GM18511 (cell line): ENCODE results near the gene RCN1.
"Not testable (repeated sequence)": the region's sequence is repeated elsewhere in the genome, so short reads cannot be mapped to it uniquely, and the experiment has no call there.

ENCODE experiments used
- ATAC-seq: cut with Tn5 transposase; IDR thresholded peaks from one replicate; pipeline ENCODE4 v1.9.1; 2021; ENCODE audit warnings: mild to moderate bottlenecking, moderate library complexity; ENCODE audit not compliant: unreplicated experiment

The RCN1 gene

DNA sequence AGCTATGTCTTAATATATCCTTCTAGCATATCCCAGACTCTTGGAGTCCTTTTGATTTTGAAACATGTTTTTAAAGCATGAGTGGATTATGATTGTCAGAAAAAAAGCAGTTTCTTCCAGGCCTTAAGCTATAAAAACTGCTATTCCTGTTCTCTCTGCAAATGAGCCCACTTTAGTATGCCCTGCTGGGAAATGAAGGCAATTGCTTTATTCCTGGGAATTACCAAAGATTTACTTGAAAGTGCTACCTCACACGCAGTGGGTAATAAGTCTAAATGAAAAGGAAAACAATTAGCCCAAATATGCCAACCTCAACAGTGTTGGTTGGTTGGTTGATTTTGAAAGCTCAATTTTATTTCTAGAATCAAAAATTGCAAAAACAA is 17.2 kb upstream of the RCN1 start:
- ATAC-seq, result no peak

DNA sequence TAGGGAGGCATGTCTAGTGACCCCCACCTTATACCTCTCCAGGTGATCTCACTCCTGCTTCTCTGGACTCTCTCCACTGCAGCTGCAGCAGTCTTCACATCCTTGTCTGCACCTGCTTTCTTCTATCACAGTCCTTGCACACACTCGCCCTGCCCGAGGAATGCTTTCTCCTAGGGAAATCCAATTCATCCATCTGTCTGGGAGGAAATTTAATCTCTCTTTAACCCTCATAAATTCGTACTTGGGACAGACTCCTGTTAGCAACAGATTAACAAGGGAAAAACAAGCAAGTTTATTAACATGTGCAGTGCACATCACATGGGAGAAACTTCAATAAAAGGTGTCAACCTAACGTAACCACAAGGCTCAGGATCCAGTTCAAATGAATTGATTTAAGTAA is 11.3 kb upstream of the RCN1 start:
- no peak for ATAC-seq

DNA sequence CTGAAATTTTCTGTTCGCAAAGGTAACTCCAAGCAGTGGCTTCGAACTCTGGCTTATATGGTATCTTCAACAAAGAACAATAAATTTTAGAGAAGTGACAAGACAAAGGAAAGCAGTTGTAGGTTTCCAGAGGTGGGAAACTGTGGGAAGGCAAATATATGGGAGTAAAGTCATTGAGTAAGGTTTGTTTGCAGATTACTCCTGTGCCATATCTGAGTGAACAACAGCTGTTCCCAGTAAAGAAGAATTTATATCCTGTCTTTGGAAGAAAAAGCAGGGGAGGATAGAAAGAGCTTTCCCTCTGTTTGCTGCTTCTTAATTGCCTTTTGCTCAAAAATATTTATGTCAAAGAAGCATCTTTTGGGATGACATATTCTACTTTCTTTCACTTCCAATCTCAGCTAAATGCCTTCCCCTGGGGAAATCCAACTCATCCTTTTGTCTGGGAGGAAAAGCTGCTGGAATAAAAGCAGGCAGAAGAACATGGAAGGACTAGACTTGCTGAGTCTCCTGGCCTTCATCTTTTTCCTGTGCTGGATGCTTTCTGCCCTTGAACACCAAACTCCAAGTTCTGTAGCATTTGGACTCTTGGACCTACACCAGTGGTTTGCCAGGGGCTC is 10.4 kb upstream of the RCN1 start:
- ATAC-seq, result no peak

DNA sequence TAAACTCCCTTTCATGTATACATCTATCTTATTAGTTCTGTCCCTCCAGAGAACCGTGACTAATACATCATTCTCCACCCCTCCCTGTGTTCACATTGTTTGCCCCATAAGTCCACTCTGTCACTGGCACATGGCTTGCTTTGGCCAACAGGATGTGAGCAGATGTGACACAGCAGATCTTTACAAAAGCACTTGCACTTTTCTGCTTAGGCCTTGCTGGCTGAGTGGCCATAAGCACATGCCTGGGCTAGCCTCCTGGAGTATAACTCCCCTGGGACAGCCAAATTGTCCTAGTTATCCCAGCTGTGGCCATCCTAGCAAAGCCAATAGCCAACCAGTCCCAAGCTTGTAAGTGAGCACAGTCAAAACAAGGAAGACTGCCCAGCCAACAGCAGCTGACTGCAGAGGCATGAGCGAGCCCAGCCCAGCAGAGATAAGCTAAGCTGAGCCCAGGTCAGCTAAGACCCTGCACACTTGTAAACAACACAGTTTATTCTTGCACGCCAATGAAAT is 9.7 kb upstream of the RCN1 start:
- peak; percentile 83 for ATAC-seq

DNA sequence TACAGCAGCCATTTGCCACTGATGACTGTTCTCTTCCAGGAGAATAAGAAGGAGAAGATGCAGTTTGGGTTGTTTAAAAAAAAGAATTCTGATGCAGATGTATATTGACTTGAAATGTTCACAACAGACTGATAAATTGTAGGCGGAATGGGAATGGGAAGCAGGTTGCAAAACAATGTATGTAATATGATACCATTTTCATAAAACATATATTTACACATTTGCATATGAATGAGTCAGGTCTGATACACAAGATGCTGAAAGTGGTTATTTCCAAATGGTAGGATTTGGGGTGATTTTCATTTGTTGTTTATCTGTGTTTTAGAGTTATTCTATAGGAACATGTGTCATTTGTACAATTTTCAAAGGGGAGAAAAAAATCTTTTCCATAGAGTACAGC is 9.0 kb upstream of the RCN1 start:
- no peak for ATAC-seq

DNA sequence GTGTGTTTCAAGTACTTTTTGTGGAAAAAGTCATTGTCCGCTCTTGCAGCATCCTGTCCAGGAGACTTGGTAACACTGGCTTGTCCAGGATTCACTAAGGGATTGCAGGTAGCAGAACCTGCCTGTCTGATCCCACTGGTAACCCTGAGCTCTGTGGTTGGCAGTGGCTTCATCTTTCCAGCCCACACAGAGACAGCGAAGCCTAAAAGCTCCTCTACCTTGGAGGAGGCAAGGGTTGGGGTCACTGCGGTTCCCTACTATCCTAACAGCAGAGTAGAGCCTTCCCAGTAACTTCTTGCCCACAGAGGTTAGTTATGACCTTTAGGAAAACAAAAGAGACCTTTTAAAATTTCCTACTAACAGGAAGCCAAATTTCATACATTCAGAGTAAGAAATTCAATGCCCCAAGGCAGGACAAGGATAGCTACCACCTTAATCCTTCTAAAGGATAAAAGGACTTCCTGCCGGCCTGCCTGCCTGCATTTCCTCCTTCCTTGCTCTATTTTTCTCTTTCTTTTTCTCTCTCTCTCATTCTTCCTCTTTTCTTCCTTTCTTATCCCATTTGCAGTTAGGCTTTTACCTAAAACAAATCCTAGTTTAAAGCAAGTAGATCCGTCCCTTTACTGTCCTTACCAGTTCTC is 8.4 kb upstream of the RCN1 start:
- ATAC-seq, result no peak

DNA sequence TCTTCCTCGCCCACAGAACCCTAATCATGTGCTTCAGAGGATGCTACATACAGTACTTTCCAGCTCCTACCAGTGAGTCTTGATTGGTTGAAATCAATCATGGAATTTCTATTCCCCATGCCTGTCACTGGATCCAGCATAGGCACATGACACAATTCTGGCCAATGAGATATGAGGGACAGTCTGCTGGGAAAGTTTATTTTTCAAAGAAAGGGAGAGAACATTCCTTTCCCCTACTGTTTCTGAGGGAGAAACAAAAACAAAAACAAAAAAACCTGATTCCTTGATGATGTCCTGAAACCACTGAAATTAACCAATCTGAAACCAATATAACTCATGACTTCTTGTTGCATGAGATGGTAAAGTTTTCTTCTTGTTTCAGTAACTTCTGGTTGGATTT is 3.3 kb upstream of the RCN1 start:
- no peak for ATAC-seq

DNA sequence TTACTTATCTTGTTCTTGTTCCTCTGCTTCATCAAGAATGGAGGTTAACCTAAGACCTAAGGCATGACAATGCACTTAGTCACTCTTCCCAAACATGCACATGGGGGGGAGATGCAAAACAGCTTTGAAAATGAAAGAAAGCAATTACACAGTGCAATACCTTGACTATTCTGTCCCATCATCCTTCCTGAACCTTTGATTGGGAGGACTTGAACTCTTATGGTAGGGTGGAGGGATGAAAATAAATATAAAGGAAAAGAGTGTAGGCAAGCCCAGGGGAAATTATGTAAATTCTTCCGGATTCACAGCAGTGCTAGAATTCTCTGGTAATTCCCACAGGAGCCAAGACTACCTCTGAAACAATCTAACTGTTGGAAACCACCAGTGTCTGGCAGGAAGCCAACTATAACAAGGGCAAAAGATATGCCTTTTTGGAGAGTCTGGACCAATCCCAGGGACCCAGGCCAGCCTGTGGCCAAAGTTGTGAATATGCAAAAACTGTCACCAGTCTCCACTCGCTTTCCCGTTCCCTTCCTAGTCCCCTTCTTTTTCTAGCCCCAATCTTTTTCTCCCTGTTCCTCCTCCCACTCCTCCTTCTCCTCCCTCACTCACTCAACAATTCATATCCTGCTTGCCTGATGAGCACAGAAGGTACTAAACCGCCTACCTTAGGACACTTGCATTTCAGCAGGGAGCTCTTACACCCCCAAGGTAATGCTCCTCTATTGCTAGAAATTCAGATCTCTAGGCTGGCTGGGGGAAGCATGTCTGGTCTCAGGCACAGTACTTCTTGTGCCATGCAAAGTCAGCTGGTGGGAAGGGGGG is 2.5 kb upstream of the RCN1 start:
- peak; percentile 34 for ATAC-seq

DNA sequence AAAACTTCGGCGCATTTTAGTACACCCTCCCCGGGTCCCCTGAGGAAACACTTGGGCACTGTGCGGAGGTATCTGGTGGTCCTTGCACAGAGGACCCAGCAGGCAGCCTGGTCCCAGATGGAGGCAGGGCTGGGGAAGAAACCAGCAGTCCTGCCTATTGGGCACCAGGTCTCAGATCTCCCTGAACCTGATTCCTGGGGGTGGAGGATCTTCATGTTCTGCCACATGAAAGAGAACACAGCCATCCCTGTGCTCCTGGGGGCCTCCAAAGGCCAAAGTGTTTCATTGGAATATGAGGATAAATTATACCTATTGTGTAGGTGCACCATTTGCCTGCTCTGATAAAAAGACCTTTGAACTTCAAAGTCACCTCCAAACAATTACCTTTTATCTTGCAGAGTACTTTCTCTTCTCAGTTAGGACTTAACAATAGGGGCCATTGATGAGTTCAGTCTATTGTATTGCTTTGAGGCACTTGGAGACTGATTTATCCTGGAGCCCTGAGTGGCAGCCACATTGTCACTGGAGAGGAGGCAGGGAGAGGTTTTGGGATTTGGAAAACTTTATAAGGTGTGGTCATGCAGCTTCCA is 1.8 kb downstream of the RCN1 start:
- no peak for ATAC-seq

DNA sequence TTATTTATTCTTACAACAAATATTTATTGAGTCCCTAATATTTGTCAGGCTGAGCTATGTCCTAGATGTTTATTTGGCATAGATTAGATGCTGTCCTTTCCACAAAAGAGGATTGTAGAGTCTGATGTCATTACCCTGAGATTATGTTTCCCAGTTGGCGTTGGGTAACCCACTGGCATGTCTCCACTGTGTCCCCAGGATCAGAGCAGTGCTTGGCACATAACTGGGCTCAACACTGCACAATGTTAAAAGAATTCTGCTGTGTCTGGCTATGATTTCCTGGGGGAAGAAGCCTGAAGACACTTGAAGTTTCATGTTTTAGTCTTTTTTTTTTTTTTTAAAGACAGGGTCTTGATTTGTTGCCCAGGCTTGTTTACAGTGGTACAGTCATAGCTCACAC is 4.0 kb downstream of the RCN1 start:
- ATAC-seq, result no peak

DNA sequence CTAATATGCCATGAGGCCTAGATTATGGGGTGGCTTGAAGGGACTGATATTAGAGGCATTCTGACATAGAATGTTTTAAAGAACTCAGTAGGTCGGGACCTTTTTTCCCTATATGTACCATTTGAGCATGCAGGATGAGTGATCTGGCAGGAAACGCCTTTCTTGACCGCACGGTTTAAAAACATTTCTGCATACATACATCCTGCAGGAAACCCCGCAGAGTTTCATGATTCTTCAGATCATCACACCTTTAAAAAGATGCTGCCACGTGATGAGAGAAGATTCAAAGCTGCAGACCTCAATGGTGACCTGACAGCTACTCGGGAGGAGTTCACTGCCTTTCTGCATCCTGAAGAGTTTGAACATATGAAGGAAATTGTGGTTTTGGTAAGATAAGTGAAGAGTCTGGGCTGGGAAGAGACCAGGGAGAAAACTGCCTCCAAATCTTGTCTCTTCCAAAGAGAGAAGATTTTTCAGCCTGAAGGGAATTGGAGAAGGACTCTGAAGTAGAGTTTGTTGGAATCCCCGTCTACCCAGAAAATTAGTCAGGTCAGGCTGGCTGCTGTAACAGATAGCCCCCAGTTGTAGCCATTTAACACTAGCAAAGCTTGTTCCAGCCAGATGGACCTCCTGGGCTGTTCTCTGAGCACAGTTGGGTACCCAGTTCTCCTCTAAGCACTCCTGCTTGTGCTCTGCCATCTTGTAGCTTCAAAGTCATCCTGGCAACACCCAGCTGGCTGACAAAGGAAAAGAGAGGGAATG is 7.4 kb downstream of the RCN1 start:
- ATAC-seq, result no peak

DNA sequence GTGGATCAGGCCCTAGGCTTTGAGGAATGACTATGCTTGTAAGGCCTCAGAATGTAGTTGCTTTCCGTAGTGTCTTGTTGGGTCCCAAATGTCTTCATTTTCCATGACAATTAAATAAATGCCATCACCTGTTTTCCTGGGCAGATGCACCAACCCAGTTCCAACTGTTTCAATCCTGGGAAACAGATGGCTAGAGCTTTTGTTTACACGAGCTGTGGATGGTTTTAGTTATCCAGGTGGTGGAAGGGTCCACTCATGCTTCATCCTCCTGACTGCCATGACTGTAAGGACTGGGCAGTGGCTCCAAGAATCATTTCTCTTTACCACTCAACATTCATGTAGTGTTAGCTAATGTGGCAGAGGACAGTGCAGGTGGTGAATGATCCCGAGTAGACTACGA is 8.6 kb downstream of the RCN1 start:
- no peak for ATAC-seq

DNA sequence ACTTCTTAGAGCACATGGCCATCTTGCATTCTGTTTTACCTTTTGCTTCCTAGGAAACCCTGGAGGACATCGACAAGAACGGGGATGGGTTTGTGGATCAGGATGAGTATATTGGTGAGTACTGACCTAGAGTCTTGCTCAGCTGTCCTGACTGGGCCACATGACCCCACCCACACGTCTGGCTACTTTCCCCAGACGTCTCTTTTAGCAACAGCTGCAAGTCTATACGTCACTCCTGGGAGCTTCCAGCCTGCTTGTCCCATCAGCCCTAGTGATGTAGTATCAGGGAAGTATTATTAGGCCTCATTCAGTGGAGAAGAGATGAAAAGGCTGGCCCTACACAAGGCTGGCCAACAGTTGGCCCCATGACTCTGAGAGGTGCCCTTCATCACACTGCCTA is 9.6 kb downstream of the RCN1 start:
- ATAC-seq, result no peak

DNA sequence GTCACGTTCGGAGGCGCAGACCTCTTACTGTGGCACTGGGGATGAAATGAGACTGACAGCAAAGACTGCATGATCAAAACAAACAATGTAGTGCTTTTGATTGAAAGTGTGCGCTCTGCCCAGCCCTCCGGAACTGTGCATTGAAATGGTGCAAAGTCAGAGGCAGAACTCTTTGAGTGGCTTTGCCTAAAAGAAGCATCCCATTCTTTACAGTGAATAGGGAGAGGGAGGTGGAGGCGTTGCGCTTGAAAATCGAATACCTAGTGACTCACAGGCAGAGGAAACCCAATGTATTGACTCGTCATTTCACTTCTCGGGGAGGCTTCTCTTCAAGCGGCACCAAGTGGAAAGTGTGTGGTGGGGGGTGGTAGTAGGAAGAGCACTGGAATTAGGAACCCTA is 10.9 kb downstream of the RCN1 start:
- no peak for ATAC-seq

DNA sequence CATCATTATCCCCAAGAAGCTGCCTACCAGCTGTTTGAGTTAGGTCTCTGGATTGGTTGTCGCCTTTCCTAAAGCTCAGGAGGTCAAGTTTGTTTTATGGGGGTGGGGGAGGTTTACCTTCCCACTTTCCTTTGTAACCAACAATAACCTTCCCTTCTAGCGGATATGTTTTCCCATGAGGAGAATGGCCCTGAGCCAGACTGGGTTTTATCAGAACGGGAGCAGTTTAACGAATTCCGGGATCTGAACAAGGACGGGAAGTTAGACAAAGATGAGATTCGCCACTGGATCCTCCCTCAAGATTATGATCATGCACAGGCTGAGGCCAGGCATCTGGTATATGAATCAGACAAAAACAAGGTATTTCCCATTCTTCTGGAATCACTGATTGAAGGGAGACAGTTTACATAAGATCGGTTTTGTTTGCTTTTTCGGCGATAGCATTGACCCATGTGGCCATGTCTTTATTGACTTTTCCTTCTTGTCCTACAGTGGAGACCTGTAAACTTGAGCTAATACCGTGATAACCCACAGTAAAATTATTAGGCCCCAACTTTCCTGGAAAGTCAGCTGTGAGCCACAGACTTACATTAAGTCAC is 12.3 kb downstream of the RCN1 start:
- not testable (repeated sequence) for ATAC-seq

DNA sequence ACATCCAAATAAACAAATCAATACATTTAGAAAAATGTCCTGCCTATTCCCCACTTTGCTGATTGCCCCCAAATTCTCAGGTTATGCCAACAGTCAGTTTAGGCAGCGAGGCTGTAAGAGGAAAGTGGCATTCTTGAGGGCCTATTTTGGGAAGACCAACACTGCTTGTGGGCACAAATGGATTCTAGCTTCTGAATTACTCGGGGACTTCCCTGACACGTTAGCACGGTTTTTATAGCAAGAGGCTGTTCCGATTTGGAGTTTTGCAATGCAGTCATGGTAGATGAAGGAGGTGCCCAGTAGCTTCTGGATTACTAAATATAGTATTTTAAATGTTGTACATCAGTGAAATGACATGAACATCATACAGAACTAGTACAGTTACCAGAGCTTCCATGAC is 13.1 kb downstream of the RCN1 start:
- no peak for ATAC-seq

DNA sequence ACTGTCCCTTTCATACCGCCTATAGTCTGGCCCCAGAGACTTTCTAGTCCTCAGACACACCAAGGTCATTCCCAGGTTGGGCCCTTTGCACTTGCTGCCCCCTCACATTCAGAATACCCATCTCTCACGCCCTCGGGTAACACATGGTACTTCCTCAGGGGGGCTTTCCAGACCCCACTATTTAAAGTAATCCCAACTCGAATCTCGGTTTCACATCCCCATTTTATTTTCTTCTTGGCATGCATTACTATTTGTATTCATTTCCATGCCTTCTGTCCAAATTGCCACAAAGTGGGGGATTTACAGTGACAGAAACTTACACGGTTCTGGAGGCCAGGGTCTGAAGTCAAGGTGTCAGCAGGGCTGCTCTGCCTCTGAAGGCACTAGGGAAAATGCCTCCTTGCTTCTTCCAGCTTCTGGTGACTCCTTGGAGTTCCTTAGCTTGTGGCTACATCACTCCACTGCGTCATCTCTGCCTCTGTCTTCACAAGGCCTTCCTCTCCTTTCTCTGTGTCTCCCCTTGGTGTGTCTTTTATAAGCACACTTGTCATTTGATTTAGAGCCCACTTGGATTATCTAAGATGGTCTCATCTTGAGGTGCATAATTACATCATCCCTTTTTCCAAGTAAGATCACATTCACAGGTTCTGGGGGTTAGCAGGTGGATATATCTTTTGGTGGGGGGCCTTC is 15.1 kb downstream of the RCN1 start:
- peak; percentile 83 for ATAC-seq

DNA sequence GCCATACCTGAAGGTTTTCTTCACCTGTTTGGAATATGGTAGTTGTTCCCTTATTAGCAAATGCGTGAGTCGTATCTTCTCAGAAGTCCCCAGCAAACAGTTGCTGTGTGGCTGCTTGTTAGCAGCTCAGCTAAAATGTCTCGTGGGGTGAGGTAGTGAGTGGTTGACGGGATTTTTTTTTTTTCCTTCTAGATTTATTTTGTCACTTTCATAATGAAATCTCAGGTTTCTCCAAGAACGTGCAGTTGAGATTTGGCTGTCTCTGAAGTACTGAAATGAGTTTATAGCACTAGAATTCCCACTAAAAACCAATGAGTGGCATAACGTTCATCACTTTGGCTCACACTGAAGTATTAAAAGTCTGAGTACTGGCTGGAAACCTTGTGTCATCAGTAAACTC is 16.8 kb downstream of the RCN1 start:
- ATAC-seq, result no peak

DNA sequence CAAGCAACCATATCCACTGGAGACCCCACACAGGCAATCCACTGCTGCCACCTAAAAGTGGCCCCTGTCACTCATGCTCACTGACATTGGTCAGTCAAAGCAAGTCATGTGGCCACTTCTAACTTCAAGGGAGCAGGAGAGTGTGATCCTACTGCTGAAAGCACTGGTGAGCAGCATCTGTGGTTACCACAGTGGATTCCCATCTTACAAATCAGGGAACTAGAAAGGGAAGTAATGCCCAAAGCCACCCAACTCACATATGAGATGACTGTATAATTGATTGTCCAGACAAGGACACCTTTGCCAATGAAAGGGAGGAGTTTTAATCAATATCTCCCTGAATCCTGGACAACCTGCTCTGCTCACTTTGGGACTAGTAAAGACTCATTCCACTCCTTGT is 17.7 kb downstream of the RCN1 start:
- no peak for ATAC-seq

DNA sequence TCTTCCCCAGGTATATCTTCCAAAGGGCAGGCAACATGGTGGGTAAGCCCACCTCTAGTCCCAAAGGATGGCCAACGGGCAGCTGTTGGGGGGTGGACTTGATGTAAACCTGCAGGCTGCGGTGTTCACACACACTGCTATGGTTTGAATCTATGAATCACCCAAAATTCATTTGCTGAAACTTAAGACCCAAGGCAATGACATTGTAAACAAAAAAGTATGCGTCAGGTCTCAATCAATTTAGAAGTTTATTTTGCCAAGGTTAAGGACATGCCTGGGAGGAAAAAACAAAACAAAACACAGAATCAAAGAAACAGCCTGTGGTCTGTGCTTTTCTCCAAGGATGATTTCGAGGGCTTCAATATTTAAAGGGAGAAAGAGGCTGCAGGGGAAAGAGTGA is 18.3 kb downstream of the RCN1 start:
- ATAC-seq, result no peak
